Upper lobe of left lung (tissue), 4 donors: ENCODE data around the gene RNF214.

ENCODE experiments used
- CTCF ChIP-seq, 6 experiments: fragments of 450-650 bp in 4 of 6; fragments of 200-600 bp in 2 of 6; sonication (generic) in 2 of 6; IDR thresholded peaks; one replicate each; pipeline ENCODE4 v1.5.1; 2016 to 2019; ENCODE audit warnings: antibody characterized with exemption in 6 of 6
- EP300 ChIP-seq, 4 donors: sonication (generic); formaldehyde crosslinking; IDR thresholded peaks; one replicate each; pipeline ENCODE4 v1.5.1; 2017; ENCODE audit warnings: antibody characterized with exemption in 4 of 4, control low read depth in 2 of 4
- POLR2A ChIP-seq, 4 donors: fragments of 450-650 bp; IDR thresholded peaks; one replicate each; pipeline ENCODE4 v1.5.1; 2016 to 2017; ENCODE audit warnings: antibody characterized with exemption in 4 of 4, mild to moderate bottlenecking in 2 of 4
- POLR2AphosphoS5 ChIP-seq, 2 donors: sonication (generic); formaldehyde crosslinking; IDR thresholded peaks; one replicate each; pipeline ENCODE4 v1.5.1; 2017; ENCODE audit warnings: antibody characterized with exemption in 2 of 2

- TF ChIP-seq POLR2AphosphoS5 (IDR thresholded peaks at IDR 0.05) (no peak), CTCF (IDR thresholded peaks at IDR 0.05) (no peak), POLR2A (IDR thresholded peaks at IDR 0.05) (no peak), EP300 (IDR thresholded peaks at IDR 0.05) (no peak)
Observed at GRCh38 chr11:117238221-117238620, 5.8 kb downstream of the RNF214 start.
